C1 segment of cervical spinal cord (tissue), 14 donors: ENCODE measurements around the gene BANF1.
"Not testable (repeated sequence)": the region's sequence is repeated elsewhere in the genome, so short reads cannot be mapped to it uniquely, and the experiment has no call there.

ENCODE experiments used
- DNase-seq, 14 donors: peaks; one replicate each; lab custom pipeline; 2025; lab: John Stamatoyannopoulos, UW

BANF1 gene

DNA sequence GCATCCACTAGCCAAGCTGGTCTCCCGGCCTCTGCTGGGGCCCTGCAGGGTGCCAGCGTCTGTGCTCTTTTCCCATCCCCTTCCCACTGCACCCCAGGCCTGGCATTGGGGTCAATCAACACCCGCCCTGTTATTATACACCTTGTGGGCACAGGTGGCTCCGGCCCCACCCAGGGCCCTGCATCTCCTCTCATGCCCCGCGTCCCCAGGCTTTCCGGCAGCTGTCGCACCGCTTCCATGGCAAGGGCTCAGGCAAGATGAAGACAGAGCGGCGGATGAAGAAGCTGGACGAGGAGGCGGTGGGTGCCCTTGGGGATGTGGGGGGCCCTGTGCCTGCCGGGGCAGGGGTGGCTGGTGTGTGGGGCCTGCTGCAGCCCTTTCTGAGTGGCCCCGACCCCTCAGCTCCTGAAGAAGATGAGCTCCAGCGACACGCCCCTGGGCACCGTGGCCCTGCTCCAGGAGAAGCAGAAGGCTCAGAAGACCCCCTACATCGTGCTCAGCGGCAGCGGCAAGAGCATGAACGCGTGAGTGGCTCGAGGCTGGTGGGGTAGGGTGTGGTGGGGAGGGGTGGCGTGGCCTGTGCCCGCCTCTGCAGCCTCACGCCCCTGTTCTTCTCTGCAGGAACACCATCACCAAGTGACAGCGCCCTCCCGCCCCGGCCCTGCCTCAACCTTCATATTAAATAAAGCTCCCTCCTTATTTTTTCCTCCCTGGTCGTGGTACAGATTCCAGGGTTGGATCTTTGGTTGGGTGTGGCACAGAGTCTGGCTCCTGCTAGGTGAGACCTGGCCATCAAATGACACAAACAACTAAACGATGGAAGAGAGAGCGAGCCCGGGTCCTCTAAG, 23.7 kb upstream of the BANF1 start:
- DNase-seq = no peak

- DNase-seq = no peak
Observed at GRCh38 chr11:65979261-65979759, 23.0 kb upstream of the BANF1 start.

DNA sequence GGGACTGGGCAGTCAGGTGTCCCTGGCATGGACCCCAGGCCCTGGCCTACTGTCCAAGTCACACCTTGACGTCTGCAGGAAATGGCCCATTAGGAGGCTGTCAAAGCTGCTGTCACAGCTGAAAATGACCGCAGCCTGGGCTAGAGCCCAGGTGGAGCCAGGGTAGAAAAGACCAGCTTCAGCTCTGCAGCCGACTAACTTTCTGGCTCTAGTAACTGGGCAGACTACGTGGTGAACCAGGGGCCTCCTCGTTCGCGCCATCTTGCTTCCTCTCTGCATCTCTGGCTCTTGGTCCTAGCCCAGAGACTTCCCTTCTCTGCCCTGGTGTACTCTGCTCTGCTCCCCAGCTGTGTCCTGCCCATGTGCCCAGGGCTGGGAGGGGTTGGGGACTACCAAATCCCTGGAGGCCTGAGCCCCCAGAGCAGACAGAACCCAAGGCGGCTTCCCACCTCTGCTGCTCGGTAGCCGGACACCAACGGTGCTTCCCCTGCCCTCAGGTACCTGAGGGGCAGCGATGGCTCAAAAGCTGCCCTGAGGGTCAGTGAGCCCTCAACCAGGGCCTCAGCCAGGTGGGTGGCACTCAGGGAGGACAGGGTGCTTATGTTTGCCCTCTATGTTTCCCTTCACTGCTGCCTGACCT, 21.1 kb upstream of the BANF1 start:
- peak in 1 of 14 donors; percentile 17 for DNase-seq

DNA sequence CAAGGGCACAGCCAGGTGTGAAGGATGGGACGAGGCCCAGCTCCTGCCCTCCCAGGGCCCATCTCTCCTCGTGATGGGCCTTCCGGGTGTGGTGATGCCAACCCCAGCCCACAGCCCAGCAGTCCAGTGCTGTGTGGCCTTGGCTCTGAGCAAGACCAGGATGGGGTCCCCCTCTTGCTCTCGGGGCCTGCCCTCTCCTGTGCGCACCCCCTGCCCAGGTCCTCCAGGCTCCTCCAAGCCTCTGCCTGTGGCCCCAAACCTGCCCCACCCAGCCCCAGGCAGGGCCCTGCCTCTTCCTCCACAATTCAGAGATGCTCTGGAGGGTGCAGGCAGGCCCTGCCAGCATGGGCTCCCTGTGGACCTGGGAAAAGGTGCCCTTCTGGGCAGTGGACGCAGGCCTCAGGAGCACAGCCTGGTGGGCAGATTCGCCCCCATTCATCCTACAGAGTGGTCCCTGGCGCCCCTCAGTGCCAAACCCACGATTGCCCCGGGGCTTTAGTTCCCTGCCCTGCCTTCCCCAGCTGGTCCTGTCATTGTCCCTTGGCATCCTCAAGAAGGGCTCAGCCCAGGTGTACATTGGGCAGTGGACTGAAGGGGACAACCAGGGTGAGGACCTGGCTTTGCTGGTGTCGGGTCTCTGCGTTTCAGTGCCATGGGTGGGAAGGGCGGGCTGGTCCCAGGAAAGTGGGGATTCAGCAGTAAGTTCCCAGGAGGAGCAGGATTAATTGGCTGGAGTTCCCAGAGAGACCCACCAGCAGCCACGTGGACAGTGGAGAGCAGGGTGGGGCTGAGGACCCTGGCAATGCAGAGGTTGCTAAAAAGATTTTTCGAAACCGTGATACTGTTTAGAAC, 20.1 kb upstream of the BANF1 start:
- no peak for DNase-seq

- no peak for DNase-seq
Observed at GRCh38 chr11:65982824-65983588, 19.3 kb upstream of the BANF1 start.

GRCh38 chr11:65983589-65983987, 18.7 kb upstream of the BANF1 start:
- no peak for DNase-seq

DNA sequence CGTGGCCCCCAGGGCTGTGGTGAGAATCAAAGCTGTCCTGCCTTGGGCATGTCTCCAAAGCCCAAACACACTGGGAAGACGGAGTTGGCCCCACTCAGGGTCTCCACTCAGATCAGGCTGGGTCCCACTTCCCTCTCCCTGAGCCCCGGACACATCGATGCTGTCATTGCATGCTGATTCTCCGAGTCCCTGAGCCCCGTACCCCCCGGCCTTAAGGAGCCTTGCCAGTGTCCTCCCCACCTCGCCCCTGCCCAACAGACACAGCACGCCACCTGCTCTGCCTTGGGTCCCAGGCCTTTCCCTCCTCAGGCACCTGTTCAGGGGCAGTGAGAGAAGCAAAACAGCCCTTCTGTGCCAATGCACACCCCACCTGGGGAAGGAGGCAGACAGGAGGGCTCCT, 15.0 kb upstream of the BANF1 start:
- no peak for DNase-seq

DNA sequence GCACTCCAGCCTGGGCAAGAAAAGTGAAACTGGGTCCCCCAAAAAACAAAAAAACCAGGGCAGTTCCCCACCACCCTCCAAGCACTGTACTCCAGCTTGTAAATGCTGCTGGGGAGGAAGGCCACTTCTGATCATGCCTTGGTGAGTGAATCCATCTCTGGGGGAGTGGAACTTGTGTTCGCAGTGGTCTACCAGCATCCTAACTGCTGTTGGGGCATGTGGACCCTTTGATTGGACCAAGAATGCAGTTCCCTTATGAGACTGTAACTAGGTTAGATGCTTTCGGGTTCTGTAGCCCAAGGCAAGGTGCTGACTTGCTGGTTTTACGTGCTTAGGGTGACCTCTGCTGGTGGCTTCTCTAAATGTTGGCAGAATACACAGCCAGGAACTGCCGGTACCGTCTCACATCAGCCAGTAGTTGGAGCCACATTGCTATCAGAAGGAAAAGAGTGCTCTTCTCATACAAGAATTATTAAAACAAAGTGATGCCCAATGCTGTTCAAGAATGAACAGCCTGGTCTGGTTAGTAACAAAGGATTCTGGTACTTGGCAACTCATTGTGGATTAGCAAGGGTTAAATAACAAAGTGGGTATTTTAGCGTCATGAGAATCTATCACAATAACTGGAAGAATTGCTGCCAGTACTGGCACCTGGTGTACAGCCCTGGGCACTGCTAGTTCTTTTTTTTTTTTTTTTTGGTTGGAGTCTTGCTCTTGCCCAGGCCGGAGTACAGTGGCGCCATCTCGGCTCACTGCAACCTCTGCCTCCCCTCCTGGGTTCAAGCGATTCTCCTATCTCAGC, 13.3 kb upstream of the BANF1 start:
- peak in 13 of 14 donors; percentile 15 to 93 (median 78) for DNase-seq

- DNase-seq = peak in 1 of 14 donors; percentile 61
Observed at GRCh38 chr11:65992056-65992455, 10.2 kb upstream of the BANF1 start.

- DNase-seq = no peak
Observed at GRCh38 chr11:65997286-65997685, 5.0 kb upstream of the BANF1 start.

GRCh38 chr11:66002648-66003225, 434 bp downstream of the BANF1 start:
- DNase-seq = peak in 2 of 14 donors; percentile 68 to 71

- no peak for DNase-seq
Observed at GRCh38 chr11:66003291-66003690, 988 bp downstream of the BANF1 start.

- no peak for DNase-seq
Observed at GRCh38 chr11:66004186-66004585, 1.9 kb downstream of the BANF1 start.

GRCh38 chr11:66006134-66006890, 4.0 kb downstream of the BANF1 start:
- DNase-seq = no peak

GRCh38 chr11:66006891-66007176, 4.5 kb downstream of the BANF1 start:
- no peak for DNase-seq

- no peak for DNase-seq
Observed at GRCh38 chr11:66007201-66007634, 4.9 kb downstream of the BANF1 start.

DNA sequence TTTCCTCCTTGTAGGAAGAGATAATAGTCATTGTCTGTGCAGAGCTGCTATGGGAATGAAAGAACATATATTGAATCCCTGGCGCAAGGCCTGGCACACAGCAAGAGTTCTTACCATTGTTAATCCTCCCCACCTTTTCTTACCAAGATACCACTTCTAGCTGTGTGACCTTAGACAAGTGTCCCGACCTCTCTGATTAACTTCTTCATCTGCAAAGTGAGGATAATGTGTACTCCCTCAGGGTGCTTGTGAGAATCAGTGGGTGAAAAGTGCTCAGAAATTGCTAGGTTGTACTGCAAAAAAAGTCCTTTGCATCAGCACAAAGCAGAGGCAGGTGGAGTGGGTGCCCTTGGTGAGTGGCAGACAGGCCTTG, 5.8 kb downstream of the BANF1 start:
- no peak for DNase-seq

DNA sequence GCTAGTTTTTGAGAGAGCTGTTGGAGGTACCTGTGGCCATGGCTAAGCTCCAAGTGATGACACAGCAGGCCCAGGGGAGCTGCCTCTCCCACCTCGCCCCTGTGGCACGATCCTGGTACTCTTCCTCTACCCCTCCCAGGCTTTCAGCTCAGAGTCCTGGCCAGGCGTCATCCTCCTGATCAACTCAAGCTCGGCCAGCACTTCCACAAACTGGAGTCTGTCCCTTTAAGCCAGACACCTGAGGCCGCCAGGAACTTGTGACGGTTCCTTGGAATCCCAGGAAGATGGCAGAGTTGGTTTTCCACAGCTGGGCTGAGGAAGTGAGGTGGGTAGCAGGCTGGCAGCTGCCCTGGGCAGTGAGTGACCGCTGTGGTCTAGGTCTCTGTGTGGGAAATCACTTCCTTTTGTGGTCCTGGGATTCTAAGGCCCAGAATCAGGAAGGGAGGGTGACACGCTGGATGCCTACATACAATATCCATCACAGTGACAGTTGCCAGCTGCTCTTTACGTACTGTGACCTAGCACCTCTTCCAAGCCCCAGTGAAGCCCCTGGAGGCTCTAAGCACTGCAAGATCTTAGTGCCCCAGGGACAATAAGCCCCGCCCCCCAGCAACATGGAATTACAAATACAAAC, 6.3 kb downstream of the BANF1 start:
- no peak for DNase-seq

GRCh38 chr11:66010036-66010435, 7.7 kb downstream of the BANF1 start:
- DNase-seq = not testable (repeated sequence)
